Measurements from ENCODE around the gene STAC3.

Gene STAC3

GRCh38 chr12:57241402-57242310 lies 9.3 kb downstream of the STAC3 start:
- H3K4me3 Mint-ChIP-seq: peak overlapping the region; percentile 87
- no peaks in the 10 kb centered on the region for H3K9me3 Mint-ChIP-seq
- H3K4me1 Mint-ChIP-seq: peaks cover 75% of the 10 kb centered on the region
- H3K27ac Mint-ChIP-seq: peak overlapping the region; percentile 16
- H3K27me3 Mint-ChIP-seq (ENCODE audit: low read depth, poor library complexity): peaks cover 69% of the 10 kb centered on the region
- H3K36me3 Mint-ChIP-seq (ENCODE audit: low read depth): no peaks in the 10 kb centered on the region
- TF ChIP-seq CTCF (IDR thresholded peaks at IDR 0.05): no peak
- DNase-seq: no peak

GRCh38 chr12:57240926-57241401 lies 10.0 kb downstream of the STAC3 start:
- Mint-ChIP-seq H3K9me3 (no peaks in the 10 kb centered on the region), H3K36me3 (ENCODE audit: low read depth) (no peaks in the 10 kb centered on the region), H3K27ac (no peak overlapping the region), H3K4me3 (peak overlapping the region; percentile 87), H3K4me1 (peaks cover 80% of the 10 kb centered on the region), H3K27me3 (ENCODE audit: low read depth, poor library complexity) (peaks cover 76% of the 10 kb centered on the region)
- no peak for TF ChIP-seq CTCF (IDR thresholded peaks at IDR 0.05)
- DNase-seq: no peak

GRCh38 chr12:57240066-57240921 lies 10.7 kb downstream of the STAC3 start:
- peaks cover 85% of the 10 kb centered on the region for H3K4me1 Mint-ChIP-seq
- no peak for DNase-seq
- no peak for TF ChIP-seq CTCF (IDR thresholded peaks at IDR 0.05)
- no peaks in the 10 kb centered on the region for H3K9me3 Mint-ChIP-seq
- H3K36me3 Mint-ChIP-seq (ENCODE audit: low read depth): no peaks in the 10 kb centered on the region
- peak overlapping the region; percentile 87 for H3K4me3 Mint-ChIP-seq
- H3K27me3 Mint-ChIP-seq (ENCODE audit: low read depth, poor library complexity): peaks cover 83% of the 10 kb centered on the region
- no peak overlapping the region for H3K27ac Mint-ChIP-seq

- peaks cover 81% of the 10 kb centered on the region for H3K27me3 Mint-ChIP-seq (ENCODE audit: low read depth, poor library complexity)
- no peak overlapping the region for H3K27ac Mint-ChIP-seq
- no peaks in the 10 kb centered on the region for H3K9me3 Mint-ChIP-seq
- peaks cover 1% of the 10 kb centered on the region for H3K36me3 Mint-ChIP-seq (ENCODE audit: low read depth)
- DNase-seq: no peak
- TF ChIP-seq CTCF (IDR thresholded peaks at IDR 0.05): no peak
- H3K4me1 Mint-ChIP-seq: peaks cover 84% of the 10 kb centered on the region
- H3K4me3 Mint-ChIP-seq: peak overlapping the region; percentile 87
Observed at GRCh38 chr12:57239587-57240065, 11.4 kb downstream of the STAC3 start.

- H3K4me1 Mint-ChIP-seq: peaks cover 84% of the 10 kb centered on the region
Observed at GRCh38 chr12:57238854-57239554, 12.0 kb downstream of the STAC3 start.

More at GRCh38 chr12:57238854-57239554, 12.0 kb downstream of the STAC3 start:
- peak overlapping the region; percentile 87 for H3K4me3 Mint-ChIP-seq
- H3K9me3 Mint-ChIP-seq: no peaks in the 10 kb centered on the region
- H3K27ac Mint-ChIP-seq: no peak overlapping the region
- peak; percentile 100 for TF ChIP-seq CTCF (IDR thresholded peaks at IDR 0.05)
- H3K27me3 Mint-ChIP-seq (ENCODE audit: low read depth, poor library complexity): peaks cover 83% of the 10 kb centered on the region
- DNase-seq: peak; percentile 93
- peaks cover 8% of the 10 kb centered on the region for H3K36me3 Mint-ChIP-seq (ENCODE audit: low read depth)

Data from nephron progenitor cell (in vitro differentiated cells).